Stimulated activated CD4-positive, alpha-beta T cell treated with anti-CD3 and anti-CD28 coated beads, Interleukin-15, amount 100 ng/mL, for 24 hours (primary cell): Measurements from ENCODE around the gene CHD1.
"Not testable (repeated sequence)": the region's sequence is repeated elsewhere in the genome, so short reads cannot be mapped to it uniquely, and the experiment has no call there.

ENCODE experiments used
- DNase-seq: peaks from one replicate; pipeline ENCODE4 v3.0.0-alpha.2; 2020

The CHD1 gene

GRCh38 chr5:98928873-98929709 lies at the start of gene CHD1:
TSS of gene CHD1 (minus strand) at chr5:98929007. CDS start at chr5:98926386, 2,621 bp downstream.
- peak; percentile 94 for DNase-seq

GRCh38 chr5:98978528-98978927 lies 49.7 kb upstream of the CHD1 start:
- DNase-seq = no peak

GRCh38 chr5:98977723-98978122 lies 48.9 kb upstream of the CHD1 start:
- DNase-seq = no peak

- DNase-seq = no peak
Measured at GRCh38 chr5:98975682-98976407, 47.0 kb upstream of the CHD1 start.

- no peak for DNase-seq
Measured at GRCh38 chr5:98975223-98975622, 46.4 kb upstream of the CHD1 start.

- no peak for DNase-seq
Measured at GRCh38 chr5:98969400-98969799, 40.6 kb upstream of the CHD1 start.

- DNase-seq = no peak
Measured at GRCh38 chr5:98968056-98968564, 39.3 kb upstream of the CHD1 start.

- no peak for DNase-seq
Measured at GRCh38 chr5:98965226-98965625, 36.4 kb upstream of the CHD1 start.

GRCh38 chr5:98964621-98965020 lies 35.8 kb upstream of the CHD1 start:
- DNase-seq = no peak

- no peak for DNase-seq
Measured at GRCh38 chr5:98963019-98963418, 34.2 kb upstream of the CHD1 start.

- DNase-seq = no peak
Measured at GRCh38 chr5:98962587-98962986, 33.8 kb upstream of the CHD1 start.

GRCh38 chr5:98961665-98962344 lies 33.0 kb upstream of the CHD1 start:
- no peak for DNase-seq

GRCh38 chr5:98957307-98957706 lies 28.5 kb upstream of the CHD1 start:
- DNase-seq = no peak

GRCh38 chr5:98955888-98956287 lies 27.1 kb upstream of the CHD1 start:
- DNase-seq = not testable (repeated sequence)

- DNase-seq = not testable (repeated sequence)
Measured at GRCh38 chr5:98955471-98955870, 26.7 kb upstream of the CHD1 start.

GRCh38 chr5:98954392-98955028 lies 25.7 kb upstream of the CHD1 start:
- no peak for DNase-seq

- DNase-seq = no peak
Measured at GRCh38 chr5:98942847-98943246, 14.0 kb upstream of the CHD1 start.

GRCh38 chr5:98941131-98941883 lies 12.5 kb upstream of the CHD1 start:
- DNase-seq = no peak

GRCh38 chr5:98940581-98940980 lies 11.8 kb upstream of the CHD1 start:
- DNase-seq = no peak

- no peak for DNase-seq
Measured at GRCh38 chr5:98938464-98938863, 9.7 kb upstream of the CHD1 start.

GRCh38 chr5:98936948-98937715 lies 8.3 kb upstream of the CHD1 start:
- peak; percentile 25 for DNase-seq
